TTC549 (cell line): ENCODE data around the gene TSHZ3.

Experiments used
- FAIRE-seq: peaks from 2 replicates; lab custom pipeline; 2012; peaks lifted over from hg19 to GRCh38; lab: Jason Lieb, UNC

Gene TSHZ3, protein sequence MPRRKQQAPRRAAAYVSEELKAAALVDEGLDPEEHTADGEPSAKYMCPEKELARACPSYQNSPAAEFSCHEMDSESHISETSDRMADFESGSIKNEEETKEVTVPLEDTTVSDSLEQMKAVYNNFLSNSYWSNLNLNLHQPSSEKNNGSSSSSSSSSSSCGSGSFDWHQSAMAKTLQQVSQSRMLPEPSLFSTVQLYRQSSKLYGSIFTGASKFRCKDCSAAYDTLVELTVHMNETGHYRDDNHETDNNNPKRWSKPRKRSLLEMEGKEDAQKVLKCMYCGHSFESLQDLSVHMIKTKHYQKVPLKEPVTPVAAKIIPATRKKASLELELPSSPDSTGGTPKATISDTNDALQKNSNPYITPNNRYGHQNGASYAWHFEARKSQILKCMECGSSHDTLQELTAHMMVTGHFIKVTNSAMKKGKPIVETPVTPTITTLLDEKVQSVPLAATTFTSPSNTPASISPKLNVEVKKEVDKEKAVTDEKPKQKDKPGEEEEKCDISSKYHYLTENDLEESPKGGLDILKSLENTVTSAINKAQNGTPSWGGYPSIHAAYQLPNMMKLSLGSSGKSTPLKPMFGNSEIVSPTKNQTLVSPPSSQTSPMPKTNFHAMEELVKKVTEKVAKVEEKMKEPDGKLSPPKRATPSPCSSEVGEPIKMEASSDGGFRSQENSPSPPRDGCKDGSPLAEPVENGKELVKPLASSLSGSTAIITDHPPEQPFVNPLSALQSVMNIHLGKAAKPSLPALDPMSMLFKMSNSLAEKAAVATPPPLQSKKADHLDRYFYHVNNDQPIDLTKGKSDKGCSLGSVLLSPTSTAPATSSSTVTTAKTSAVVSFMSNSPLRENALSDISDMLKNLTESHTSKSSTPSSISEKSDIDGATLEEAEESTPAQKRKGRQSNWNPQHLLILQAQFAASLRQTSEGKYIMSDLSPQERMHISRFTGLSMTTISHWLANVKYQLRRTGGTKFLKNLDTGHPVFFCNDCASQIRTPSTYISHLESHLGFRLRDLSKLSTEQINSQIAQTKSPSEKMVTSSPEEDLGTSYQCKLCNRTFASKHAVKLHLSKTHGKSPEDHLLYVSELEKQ

DNA sequence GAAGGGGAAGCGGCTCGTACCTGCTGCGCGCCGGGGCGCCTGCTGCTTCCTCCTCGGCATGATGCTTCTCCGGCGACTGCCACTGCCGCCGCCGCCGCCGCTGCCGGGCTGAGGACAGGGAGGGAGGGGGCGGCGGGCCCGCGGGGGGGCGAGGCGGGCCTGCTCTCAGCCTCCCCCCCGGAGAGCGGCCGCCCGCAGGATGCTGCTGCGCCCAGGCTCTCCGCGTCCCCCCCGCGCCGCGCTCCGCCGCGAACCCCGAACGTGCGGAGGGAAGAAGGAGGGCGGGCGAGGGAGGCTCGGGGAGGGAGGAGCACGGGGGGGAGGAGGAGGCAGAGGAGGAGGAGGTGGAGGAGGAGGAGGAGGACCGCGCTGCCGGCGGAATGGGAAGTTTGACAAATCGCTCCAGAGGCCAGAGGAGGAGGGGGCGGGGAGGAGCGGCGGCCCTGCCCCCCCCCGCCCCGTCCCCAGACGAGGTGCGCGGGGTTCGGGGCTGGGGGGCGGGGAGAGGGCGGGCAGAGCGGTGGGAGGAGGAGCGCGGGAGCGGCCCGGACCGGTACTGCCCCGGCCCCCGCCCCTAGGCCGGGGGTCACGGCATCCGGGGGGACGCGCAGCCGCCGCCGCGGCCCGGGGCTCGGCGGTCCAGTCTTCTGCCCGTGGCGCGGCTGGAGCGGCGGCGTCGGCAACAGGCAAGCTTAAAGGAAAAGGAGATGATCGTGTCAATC is at the start of gene TSHZ3:
TSHZ3 (minus strand) TSS at position 277 of the 722 bp plus-strand sequence; CDS start at position 60, 217 bp downstream.
- FAIRE-seq, result no peak

DNA sequence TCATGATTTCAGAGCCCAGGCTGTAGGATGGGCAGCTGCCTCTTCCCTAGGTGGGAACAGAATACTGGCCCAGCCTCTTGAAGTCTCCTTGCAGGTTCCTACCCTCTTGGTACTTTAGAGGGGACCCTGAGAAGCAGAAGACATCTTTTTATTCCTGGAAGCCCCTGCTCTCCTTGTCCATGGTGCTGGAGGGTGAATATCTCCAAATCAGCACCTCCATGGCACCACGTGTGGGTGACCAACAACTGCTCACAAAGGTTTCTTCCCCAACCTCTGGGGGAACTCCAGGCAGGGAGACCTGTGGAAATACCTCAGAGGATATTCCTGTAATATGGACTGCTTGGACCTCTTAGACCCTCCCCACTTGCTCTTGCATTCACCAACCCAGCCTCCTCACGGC is 48.1 kb upstream of the TSHZ3 start:
- FAIRE-seq, result no peak

DNA sequence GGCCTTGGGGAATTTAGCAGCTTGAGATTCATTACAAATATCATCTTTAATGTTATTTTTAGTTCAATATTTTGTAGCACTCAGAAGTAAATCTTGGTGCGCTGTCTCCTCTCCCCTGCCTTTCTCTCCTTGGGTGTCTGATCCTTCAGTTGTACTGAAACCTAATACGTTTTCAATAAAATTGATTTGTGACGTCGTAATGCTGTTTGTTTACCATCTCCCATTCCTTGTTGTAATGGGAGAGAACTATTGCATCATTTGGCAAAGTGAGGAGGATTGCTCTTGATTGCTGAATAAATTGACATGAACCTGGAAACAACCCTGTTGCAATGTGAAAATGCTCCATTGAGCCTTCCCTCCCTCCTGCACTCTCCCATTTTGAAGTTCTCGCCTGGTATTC is 43.2 kb upstream of the TSHZ3 start:
- no peak for FAIRE-seq

DNA sequence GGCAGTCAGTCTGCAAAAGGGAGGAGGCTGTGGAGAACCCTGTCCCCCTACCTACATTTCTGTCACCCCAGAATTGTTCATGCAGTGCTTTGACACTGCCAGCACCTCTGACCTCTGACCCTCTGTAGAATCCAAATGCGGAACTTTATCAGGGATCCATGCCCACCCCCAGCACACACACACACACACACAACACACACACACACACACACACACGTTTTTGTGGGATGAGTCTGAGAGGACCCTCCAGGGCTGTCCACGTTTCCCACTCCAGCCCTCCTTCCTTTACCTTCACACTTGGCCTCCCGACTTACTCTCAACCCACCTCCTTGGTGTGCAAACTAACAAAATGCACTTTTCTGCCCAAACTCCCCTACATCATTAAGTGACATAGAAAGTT is 42.3 kb upstream of the TSHZ3 start:
- no peak for FAIRE-seq

DNA sequence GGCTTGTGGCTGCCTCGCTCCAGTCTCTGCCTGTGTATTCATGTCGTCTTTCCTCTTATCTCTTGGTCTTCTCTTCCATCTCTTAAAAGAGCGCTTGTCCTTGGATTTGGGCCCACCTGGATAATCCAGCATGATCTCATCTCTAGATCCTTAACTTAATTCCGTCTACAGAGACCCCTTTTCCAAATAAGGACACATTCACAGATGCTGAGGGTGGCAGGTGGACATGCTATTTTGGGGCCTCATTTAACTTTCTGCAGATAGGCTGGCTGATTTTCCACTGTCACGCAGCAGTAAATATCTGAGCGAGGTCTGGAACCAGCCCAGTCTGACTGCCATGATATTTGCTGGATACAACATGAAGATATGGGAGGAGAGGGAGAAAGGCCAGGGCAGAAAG is 41.5 kb upstream of the TSHZ3 start:
- no peak for FAIRE-seq

DNA sequence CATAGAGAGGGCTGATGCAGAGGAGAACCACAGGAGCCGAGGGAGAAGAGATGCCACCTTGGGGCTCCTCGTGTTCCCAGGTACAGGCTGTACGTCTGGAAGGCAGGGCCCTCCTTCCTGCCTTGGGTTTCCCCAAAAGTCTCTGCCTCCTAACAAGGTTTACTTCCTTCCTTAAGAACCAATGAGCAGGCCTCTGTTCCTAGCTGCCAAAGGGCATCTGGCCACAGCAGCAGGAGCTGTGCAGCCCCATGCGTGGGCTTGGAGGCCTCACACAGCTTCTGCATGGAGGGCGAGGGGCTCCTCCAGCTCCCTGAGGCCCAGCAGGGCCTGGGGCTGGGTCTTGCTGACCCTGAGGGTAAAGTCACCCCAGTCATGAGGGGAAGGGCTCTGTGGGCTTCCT is 40.6 kb upstream of the TSHZ3 start:
- no peak for FAIRE-seq

DNA sequence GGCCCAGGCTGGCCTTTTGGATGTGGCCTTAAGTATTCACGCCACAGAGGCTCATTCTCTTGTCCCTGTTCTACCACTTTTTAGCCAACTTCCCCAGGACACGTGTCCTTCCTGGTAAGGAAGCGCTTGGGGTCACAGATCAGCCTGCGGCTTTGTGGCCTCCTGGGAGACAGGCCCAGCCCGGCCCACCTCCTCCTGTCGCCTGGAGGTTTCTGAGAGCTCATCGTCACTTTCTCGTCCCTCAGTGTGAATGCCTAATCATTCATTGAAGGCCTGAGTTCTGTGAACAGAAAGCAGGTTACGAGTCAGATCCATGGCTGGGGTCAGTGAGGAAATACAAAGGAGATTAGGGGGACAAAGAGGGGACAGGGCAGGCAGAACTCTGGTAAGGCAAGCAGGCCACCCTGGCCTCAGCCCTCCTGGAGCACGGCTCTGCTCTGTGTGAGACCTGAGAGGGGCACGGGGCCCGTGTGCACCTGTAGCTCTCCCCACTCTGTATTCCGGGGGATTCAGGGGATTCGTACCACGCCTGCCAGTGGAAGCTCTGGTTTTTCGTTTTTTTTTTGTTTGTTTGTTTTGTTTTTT is 38.6 kb upstream of the TSHZ3 start:
- no peak for FAIRE-seq

DNA sequence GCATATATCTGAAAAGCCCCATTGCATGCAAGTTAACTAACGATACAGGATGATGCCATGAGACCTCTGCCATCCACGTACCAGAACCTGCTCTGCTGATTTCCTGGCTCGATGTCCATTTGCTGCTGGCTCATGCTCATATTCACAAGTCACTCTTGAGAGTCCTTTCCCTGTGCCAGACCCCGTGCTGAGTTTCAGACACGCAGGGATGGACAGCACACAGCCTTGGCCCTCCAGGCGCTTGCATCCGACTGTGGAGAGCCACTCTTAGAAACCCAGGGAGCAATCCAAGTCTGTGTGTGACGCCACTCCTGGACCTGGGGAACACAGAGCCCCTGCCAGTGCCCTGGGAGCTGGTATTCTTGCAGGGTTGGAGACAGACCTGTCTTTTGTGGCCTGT is 37.6 kb upstream of the TSHZ3 start:
- FAIRE-seq, result no peak

DNA sequence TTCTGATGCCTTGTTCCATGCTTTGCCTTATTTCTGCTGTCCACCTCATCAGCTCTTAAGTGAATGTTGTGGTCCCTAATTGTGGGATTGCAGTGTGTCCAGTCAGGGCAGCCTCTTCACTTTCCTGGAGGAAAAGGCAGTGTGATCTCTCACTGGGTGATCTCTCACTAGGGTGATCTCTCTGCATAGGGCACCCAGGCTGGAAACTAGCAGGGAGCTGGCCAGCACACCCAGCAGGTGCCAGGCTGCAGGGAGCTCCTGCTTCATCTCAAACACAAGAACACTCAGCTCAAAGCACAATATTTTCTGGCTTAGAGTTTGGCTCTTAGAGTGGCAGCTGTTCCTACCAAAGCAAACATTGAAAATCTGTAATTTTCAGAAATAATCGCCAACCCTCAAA is 36.5 kb upstream of the TSHZ3 start:
- no peak for FAIRE-seq

DNA sequence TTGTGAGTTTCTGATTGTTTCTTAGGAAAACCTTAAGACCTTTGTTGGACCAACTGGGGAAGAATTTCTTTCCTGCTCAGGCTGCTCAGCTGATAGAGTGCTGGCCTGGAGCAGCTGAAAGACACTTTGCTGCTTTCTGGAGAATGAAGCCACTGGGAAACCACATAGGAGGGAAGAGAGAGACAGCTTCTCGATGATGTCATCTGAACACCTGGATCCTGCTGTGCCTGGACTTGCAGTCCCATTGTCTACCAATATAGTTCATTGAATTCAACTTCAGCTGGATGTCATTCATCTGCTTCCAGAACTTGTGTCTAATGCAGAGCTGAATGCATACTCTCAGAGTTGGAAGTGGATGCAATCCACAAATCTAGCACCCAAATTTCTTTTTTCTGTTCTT is 34.3 kb upstream of the TSHZ3 start:
- FAIRE-seq, result no peak

DNA sequence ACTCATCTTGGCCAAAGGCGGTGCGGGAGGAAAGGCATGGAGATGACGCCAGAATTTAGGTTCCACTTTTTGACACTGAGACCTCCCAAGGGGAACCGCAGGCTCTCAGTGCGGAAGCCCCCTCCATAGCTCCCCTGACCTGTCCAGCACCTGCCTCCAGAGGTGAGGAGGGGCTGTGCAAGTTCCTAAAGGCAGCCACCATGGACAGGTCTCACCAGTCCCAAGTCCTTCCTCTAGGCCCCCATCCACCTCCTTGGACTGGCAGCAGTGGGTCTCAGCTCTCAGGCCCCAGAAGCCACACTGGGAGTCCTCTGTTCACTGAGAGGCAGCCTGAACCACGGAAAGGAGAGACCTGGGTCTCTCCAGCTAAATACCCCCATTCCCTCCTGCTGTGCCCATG is 31.6 kb upstream of the TSHZ3 start:
- FAIRE-seq, result no peak

DNA sequence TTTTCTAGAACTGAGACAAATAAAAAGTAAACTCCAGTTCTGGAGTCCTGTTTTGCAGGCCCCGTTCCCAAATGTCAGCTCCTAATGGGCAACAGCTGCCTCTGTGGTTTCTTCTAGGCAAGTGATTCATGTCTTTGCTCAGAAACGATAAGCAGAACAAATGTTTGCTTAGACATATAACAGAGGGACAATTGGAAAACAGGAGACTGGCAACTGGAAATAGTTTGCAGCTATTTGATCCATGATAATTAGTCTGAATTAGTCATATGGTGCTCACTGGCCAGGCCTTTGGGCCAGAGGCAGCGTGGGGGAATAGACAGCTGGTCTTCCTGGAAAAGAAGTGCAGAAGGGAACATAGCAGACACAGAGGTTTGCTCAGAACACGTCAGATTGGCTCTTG is 29.2 kb upstream of the TSHZ3 start:
- no peak for FAIRE-seq

DNA sequence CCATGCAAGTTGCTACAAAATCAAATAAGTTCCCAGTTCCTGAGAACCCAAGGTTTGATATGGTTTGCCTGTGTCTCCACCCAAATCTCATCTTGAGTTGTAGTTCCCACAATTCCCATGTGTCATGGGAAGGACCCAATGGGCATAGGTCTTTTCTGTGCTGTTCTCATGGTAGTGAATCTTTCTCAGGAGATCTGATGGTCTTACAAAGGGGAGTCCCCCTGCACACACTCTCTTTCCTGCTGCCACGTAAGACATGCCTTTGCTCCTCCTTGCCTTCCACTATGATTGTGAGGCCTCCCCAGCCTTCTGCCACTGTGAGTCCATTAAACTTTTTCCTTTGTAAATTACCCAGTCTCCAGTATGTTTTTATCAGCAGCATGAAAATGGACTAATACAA is 28.5 kb upstream of the TSHZ3 start:
- no peak for FAIRE-seq

DNA sequence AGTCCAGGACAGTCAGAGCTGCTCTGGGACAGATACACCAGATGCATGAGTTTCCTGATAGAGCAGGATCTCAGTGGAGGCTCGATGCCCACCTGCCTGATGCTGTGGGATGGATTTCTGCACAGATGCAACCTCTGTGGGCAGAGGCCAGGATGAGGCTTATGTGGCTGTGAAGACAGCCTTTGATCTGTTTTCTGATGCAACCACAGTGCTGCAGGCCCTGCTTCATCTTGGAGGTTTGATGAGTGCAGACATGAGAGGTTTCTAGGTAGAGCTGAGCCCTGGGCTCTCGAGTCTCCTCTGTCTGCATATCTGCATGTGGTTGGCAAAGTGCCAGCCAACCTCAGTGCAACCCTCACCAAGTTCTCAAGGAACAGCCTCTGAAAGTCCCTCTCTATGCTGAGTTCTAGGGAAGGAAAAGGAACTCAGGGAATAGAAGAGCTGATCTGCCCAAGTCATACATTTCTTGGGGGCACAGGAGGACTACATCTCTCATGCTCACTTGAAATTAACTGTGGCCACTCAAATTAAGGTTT is 23.1 kb upstream of the TSHZ3 start:
- no peak for FAIRE-seq

DNA sequence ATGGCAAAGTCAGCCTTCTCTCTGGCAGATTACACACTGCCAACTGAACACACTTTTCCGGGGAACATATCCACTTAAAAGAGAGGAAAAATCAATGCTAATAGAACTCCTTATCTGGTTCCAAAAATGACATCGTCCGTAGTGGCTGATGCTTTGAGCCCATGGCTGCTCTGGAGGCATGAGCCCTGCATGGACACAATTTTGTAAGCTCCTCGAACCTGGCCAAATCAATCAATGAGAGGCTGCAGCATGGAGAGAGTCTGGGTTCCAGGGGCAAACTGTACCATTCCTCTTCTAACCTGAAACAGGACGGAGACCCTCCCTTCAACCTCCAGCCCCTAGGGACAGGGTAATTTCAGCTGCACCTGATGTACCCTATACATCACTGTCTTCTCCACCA is 21.0 kb upstream of the TSHZ3 start:
- FAIRE-seq, result no peak

DNA sequence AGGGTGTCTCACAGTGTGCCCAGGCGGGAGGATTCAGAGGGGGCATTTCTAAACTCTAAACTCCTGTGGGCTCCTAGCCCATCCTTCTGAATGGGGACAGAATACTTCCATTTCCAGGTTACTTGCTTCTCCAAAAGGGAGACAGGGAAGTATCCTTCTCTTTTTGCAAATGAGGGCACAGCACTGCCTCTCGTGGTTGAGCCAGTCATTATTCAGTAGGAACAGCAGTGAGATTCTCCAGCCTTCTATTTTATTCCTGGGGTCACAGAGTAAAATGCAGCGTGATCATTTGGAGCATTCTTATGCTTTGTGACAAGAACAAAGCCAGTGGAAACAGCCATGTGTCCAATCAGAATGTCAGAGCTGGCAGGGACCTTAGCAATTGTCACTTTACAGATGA is 15.7 kb upstream of the TSHZ3 start:
- no peak for FAIRE-seq

DNA sequence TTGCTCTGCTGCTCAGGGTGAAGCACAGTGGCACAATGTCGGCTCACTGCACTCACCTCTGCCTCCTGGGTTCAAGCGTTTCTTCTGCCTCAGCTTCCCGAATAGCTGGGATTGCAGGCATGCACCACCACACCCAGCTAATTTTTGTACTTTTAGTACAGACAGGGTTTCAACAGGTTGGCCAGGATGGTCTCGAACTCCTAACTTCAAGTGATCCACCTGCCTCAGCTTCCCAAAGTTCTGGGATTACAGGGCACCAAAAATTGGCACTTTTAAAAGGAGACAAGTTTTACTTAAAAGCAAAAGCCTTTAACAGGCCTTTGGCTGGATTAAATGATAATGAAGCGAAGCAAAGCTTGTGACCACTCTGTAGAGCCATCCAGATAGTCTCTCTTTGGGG is 12.5 kb upstream of the TSHZ3 start:
- no peak for FAIRE-seq

DNA sequence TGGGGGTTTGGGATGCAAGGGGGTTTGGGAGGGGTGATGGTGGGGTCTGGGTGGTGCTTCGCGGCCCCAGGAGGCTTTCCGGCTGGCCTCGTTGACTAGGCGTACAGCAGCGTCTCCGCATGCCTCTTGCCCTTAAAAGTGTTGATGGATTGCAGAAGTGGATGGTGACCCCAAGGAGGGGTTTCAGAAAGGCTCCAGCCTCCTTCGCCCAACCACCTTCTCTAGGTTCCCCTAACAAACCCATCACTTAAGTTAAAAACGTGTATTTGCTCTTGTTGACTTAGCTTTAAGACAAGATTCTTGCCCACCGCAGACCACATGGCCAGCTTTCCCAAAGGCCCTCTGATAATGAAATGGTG is 8.1 kb upstream of the TSHZ3 start:
- FAIRE-seq, result no peak

DNA sequence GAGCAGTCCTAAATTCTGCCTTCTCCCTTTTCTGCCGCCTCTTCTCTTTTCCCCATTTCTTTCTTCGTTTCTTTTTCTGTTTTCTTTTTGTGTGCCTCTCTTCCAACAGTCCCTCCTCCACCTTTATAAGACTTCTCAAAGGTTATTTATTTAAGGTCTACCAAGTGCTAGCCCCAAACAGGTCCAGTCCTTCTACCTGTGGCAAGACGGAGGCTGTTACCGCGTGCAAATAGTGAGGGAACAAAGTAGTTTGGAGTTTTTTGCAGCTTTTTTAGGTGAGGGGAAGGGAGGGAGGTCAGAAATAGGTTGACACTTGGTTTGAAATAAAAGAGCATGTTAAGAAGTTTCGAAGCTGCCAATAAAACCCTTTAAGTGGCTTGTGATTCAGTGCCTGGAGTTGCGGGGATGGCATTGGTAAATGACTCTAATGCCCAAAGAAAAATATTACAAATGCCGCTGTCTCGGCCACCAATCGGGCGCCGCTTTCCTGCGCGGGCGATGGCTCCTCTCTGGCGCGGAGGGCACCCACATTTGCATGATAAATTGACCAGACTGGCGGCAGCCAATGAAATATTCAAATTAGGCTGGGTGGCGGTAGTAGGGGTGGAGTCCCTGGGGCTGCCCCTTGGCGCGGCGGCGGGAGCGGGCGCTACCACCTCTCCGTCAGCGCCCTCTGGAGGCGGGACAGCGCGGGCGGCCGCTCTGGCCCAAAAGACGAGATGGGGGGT is 7.5 kb upstream of the TSHZ3 start:
- FAIRE-seq, result no peak

DNA sequence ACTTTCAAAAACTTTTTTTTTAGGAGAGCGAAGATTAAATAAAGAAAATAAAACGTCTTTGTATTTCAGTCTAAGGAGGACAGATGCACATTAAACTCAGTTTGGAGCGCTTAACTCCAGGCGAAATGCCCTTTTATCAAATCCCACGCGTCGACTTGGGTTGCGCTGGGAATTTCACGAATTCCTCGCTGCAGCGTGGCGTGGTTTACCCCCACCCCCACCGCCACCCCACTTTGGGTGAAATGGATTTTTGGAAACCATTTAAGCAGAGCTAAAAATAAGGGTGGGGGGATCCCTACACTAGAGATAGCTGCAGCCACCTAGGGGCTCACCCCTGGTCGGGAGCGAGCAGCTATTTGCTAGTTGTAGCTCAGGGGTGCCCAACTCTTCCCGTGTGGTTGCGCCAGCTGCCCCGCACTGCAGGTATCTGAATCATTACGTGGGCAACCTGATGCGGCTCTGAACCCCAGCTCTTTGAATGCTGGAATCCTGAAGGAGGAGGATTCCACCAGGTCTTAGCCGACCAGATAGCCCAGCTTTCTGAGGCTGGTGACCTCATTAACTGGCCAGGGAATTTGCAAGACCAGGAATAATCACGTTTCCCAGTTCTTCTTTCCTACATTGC is 6.5 kb upstream of the TSHZ3 start:
- FAIRE-seq, result no peak
